HepG2 (cell line): ENCODE measurements around the gene H2AZ2. TPM values are rescaled to one million over a fixed set of nuclear protein-coding genes. Genes with fewer than 3 reads are reported as not detected.

Experiments
- ATAC-seq: fragments of 200-7000 bp; cut with Tn5 transposase; 3 replicates; pipeline ENCODE4 v1.9.1; 2020; ENCODE audit warnings: mild to moderate bottlenecking, moderate library complexity
- BruUV-seq: library from RNA; stranded (reverse); fragments of 400-500 nt; replicated peaks from 2 replicates; lab custom pipeline; 2021; lab: Mats Ljungman, UMichigan
- CTCF ChIA-PET: fragments of 300-600 bp; formaldehyde crosslinking; extraction: SDS; loops from one replicate; lab custom pipeline; 2021; ENCODE audit warnings: low total read pairs, inconsistent platforms, low intra/inter-chr PET ratio; lab: Yijun Ruan, JAX
- POLR2A ChIA-PET: fragments of 350-600 bp; sonication (Branson Sonifier 250); formaldehyde crosslinking; loops from one replicate; lab custom pipeline; 2020; ENCODE audit warnings: antibody characterized with exemption, inconsistent platforms; lab: Yijun Ruan, JAX
- DNase-seq: peaks from one replicate; pipeline ENCODE4 v3.0.0-alpha.2; 2015; ENCODE audit warnings: low spot score
- FAIRE-seq: peaks from 3 replicates; lab custom pipeline; 2011; peaks lifted over from hg19 to GRCh38; lab: Jason Lieb, UNC
- H2AFZ ChIP-seq: one replicate; pipeline ENCODE4 v1.6.1; 2011; ENCODE audit warnings: low read length, inconsistent platforms
- H3K27ac ChIP-seq: fragments of 300-600 bp; 3 replicates; pipeline ENCODE4 v1.8.0; 2011; ENCODE audit warnings: mixed run types, mild to moderate bottlenecking, mixed read lengths, low read length, inconsistent platforms; ENCODE audit not compliant: insufficient read depth; ENCODE audit errors: extremely low read length
- H3K27me3 ChIP-seq, 2 experiments: fragments of 200-600 bp in 1 of 2; 2 replicates in 1 of 2; 3 replicates in 1 of 2; pipeline versions ENCODE4 v1.6.0 to v1.8.0; 2011; ENCODE audit warnings: low read length in 2 of 2, mild to moderate bottlenecking in 2 of 2, moderate library complexity in 2 of 2, inconsistent platforms in 1 of 2; ENCODE audit not compliant: insufficient read depth in 2 of 2, control insufficient read depth in 1 of 2
- H3K36me3 ChIP-seq, 2 experiments: fragments of 200-600 bp in 1 of 2; replicated peaks in 1 of 2; 2 replicates in 1 of 2; 3 replicates in 1 of 2; pipeline versions ENCODE4 v1.5.1 to v1.8.0; 2011; ENCODE audit warnings: low read length in 2 of 2, inconsistent platforms in 1 of 2; ENCODE audit not compliant: insufficient read depth in 2 of 2, control insufficient read depth in 1 of 2
- H3K4me1 ChIP-seq: 2 replicates; pipeline ENCODE4 v1.5.1; 2012; ENCODE audit warnings: low read length, inconsistent platforms; ENCODE audit not compliant: insufficient read depth
- H3K4me2 ChIP-seq: 2 replicates; pipeline ENCODE4 v1.6.0; 2011; ENCODE audit warnings: low read depth, low read length, inconsistent platforms
- H3K4me3 ChIP-seq, 3 experiments: fragments of 200-600 bp in 1 of 3; sonication (generic), shearing (Covaris generic) in 1 of 3; replicated peaks in 1 of 3; 2 replicates each; pipeline ENCODE4 v1.5.1; 2011 to 2016; ENCODE audit warnings: low read length in 3 of 3, inconsistent platforms in 2 of 3, low read depth in 2 of 3, mild to moderate bottlenecking in 2 of 3, control low read depth in 1 of 3, mixed read lengths in 1 of 3; ENCODE audit not compliant: insufficient read depth in 1 of 3
- H3K79me2 ChIP-seq: one replicate; pipeline ENCODE4 v1.6.1; 2011; ENCODE audit warnings: low read length, inconsistent platforms; ENCODE audit not compliant: insufficient read depth
- H3K9ac ChIP-seq: 2 replicates; pipeline ENCODE4 v1.6.0; 2011; ENCODE audit warnings: mild to moderate bottlenecking, low read depth, low read length, inconsistent platforms; ENCODE audit not compliant: insufficient read depth
- H3K9me3 ChIP-seq: 2 replicates; pipeline ENCODE4 v1.5.1; 2012; ENCODE audit warnings: mild to moderate bottlenecking, low read length
- H4K20me1 ChIP-seq: 2 replicates; pipeline ENCODE4 v1.6.0; 2011; ENCODE audit warnings: inconsistent platforms, mild to moderate bottlenecking, low read length, moderate library complexity; ENCODE audit not compliant: insufficient read depth
- MAF1 ChIP-seq: sonication (generic); formaldehyde crosslinking; IDR thresholded peaks from 2 replicates; pipeline ENCODE4 v1.5.0; 2020; ENCODE audit warnings: missing genetic modification reagents, borderline replicate concordance
- THAP8 ChIP-seq: sonication (generic); formaldehyde crosslinking; IDR thresholded peaks from 2 replicates; pipeline ENCODE4 v1.5.1; 2020; ENCODE audit warnings: missing genetic modification reagents, mild to moderate bottlenecking, borderline replicate concordance
- ZFP37 ChIP-seq: sonication (generic); formaldehyde crosslinking; IDR thresholded peaks from 2 replicates; pipeline ENCODE4 v1.4.0; 2020; ENCODE audit warnings: missing genetic modification reagents, borderline replicate concordance
- ZNF251 ChIP-seq: sonication (generic); formaldehyde crosslinking; IDR thresholded peaks from 2 replicates; pipeline ENCODE4 v1.9.0; 2021; ENCODE audit warnings: mild to moderate bottlenecking, missing genetic modification reagents
- WGBS: methylation state at CpG from one replicate; pipeline ENCODE4 v1.1.6; 2017; ENCODE audit warnings: low lambda C conversion rate; 5-methylcytosine and 5-hydroxymethylcytosine counted together
- in situ Hi-C: cut with HindIII; loops from 2 replicates; pipeline ENCODE4 v1.10.0; 2017; ENCODE audit warnings: low pct_unique_long_range_greater_than_20kb; ENCODE audit not compliant: extremely low pct_ligation_motif_present
- intact Hi-C: fragments of 100-400 bp; cut with micrococcal nuclease; formaldehyde crosslinking; loops from one replicate; pipeline ENCODE4 v1.10.0; 2022; ENCODE audit not compliant: unreplicated experiment
- polyA plus RNA-seq, 8 experiments: library from polyadenylated mRNA; depleted of rRNA in 3 of 8; stranded (reverse) in 7 of 8; unstranded in 1 of 8; fragments of >200 nt; fragmentation: Illumina TruSeq in 4 of 8; extraction: Trizol in 4 of 8; gene quantifications; 2 replicates each; pipeline versions ENCODE4 v1.2.1 to v1.2.3, GENCODE V29; 2011 to 2016; ENCODE audit warnings: low read depth in 4 of 8, missing spikeins in 1 of 8, mixed read lengths in 1 of 8; ENCODE audit not compliant: insufficient read depth in 1 of 8
- total RNA-seq, 5 experiments: library from RNA; depleted of rRNA; stranded (reverse); fragments of >200 nt; fragmentation: Illumina TruSeq; extraction: Trizol; gene quantifications; 2 replicates each; pipeline ENCODE4 v1.2.3, GENCODE V29; 2016; ENCODE audit warnings: low read depth in 1 of 5
- TF ChIP-seq, protein P1 (sequence below): sonication (generic); formaldehyde crosslinking; IDR thresholded peaks from 2 replicates; pipeline ENCODE4 v1.5.1; 2020; ENCODE audit warnings: missing genetic modification reagents, mild to moderate bottlenecking, borderline replicate concordance
- TF ChIP-seq, protein P2 (sequence below): sonication (generic); formaldehyde crosslinking; IDR thresholded peaks from 2 replicates; pipeline ENCODE4 v1.4.0; 2020; ENCODE audit warnings: mild to moderate bottlenecking, missing genetic modification reagents
- TF ChIP-seq, protein P3 (sequence below): sonication (generic); formaldehyde crosslinking; IDR thresholded peaks from 2 replicates; pipeline ENCODE4 v1.8.1; 2023; ENCODE audit warnings: mild to moderate bottlenecking, moderate library complexity, missing genetic modification reagents

The H2AZ2 gene
- total and polyA plus RNA-seq, 2 of the 13 experiments (the other 11 are each of a cell fraction or from before 2014, with no cell fraction given), result 121 to 223 TPM

DNA sequence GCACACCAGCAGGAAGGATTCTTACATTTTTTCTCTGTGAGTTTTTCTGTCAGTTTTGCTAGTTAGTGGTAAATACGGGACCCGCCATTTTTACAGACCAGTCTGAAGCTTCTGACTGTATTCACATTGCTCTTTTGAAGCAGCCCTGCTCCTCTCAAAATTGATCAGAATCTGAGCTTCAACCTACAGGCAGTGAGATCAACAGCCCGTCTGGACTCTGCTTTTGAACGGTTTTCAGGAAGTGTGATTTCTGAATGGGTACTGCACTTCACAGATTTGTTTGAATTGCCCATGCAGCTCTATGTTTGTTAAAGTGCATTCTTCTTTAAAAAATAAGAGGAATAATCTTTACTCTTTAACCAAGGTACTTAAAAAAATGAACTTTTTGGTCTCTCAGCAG, 28.5 kb upstream of the H2AZ2 start (continued):
- TF ChIP-seq, protein P1, sequence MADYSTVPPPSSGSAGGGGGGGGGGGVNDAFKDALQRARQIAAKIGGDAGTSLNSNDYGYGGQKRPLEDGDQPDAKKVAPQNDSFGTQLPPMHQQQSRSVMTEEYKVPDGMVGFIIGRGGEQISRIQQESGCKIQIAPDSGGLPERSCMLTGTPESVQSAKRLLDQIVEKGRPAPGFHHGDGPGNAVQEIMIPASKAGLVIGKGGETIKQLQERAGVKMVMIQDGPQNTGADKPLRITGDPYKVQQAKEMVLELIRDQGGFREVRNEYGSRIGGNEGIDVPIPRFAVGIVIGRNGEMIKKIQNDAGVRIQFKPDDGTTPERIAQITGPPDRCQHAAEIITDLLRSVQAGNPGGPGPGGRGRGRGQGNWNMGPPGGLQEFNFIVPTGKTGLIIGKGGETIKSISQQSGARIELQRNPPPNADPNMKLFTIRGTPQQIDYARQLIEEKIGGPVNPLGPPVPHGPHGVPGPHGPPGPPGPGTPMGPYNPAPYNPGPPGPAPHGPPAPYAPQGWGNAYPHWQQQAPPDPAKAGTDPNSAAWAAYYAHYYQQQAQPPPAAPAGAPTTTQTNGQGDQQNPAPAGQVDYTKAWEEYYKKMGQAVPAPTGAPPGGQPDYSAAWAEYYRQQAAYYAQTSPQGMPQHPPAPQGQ (CRISPR knock-in tag), result no peak
- TF ChIP-seq MAF1 (CRISPR knock-in tag) (no peak), ZFP37 (CRISPR knock-in tag) (no peak)
- TF ChIP-seq, protein P2, sequence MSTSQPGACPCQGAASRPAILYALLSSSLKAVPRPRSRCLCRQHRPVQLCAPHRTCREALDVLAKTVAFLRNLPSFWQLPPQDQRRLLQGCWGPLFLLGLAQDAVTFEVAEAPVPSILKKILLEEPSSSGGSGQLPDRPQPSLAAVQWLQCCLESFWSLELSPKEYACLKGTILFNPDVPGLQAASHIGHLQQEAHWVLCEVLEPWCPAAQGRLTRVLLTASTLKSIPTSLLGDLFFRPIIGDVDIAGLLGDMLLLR (CRISPR knock-in tag), result no peak
- TF ChIP-seq, all 625 proteins: peak for 0

DNA sequence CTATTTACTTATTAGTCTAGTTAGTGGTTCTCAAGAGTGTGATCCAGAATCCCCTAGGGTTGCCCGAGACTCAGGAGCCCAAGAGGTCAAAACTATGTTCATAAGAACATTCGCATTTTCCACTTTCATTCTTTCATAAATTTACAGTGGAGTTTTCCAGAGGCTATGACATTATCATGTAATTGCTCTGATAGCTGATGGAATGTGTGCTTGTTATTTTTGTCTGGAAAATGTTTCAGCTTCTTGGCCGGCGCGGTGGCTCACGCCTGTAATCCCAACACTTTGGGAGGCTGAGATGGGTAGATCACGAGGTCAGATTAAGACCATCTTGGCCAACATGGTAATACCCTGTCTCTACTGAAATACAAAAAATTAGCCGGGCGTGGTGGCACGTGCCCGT, 27.4 kb upstream of the H2AZ2 start:
- no TSS peak for BruUV-seq

More for the DNA sequence above, 27.4 kb upstream of the H2AZ2 start:
- Histone ChIP-seq H4K20me1 (no peaks in the 10 kb centered on the region), H3K4me3 (no peak overlapping the region), H3K4me2 (no peak overlapping the region), H3K27ac (no peak overlapping the region), H3K9ac (no peak overlapping the region), H3K36me3 (no peaks in the 10 kb centered on the region), H3K9me3 (no peaks in the 10 kb centered on the region), H3K27me3 (no peaks in the 10 kb centered on the region), H3K4me1 (peaks cover 8% of the 10 kb centered on the region), H3K79me2 (peaks cover under 1% of the 10 kb centered on the region), H2AFZ (no peak overlapping the region)
- TF ChIP-seq, protein P3, sequence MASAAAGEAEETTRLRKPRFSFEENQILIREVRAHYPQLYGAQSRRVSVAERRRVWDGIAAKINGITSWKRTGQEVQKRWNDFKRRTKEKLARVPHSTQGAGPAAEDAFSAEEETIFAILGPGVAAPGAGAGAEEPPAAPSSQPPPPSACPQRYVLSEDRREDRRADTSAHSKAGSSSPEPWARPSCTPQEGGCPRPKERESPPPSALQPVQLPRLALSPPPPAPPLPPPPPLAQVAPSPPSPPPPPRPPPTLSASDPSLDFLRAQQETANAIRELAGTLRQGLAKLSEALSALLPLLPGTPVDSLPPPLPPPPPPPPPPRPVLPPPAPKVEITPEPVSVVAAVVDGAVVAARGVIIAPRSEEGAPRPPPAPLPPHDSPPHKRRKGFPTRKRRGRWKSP (CRISPR knock-in tag), result no peak
- no peak for TF ChIP-seq ZNF251 (CRISPR knock-in tag)
- no peak for TF ChIP-seq THAP8 (CRISPR knock-in tag)
- POLR2A ChIA-PET, result no interaction called here
- DNase-seq (no peak), ATAC-seq (no peak), FAIRE-seq (no peak)
- CTCF ChIA-PET, result no interaction called here
- WGBS, result 96% methylated on average over 11 of the region's 11 CpGs
- in situ Hi-C loops, result no loop called here
- intact Hi-C loops, result no loop called here
